ENCODE measurements around the gene MMP28. TPM values are rescaled to one million over a fixed set of nuclear protein-coding genes. Genes with fewer than 3 reads are reported as not detected.

The MMP28 gene
- total RNA-seq, 1 donor from 2014 or later = 0.45 TPM

- ATAC-seq (no peak), DNase-seq (ENCODE audit: low spot score) (no peak)
Measured at GRCh38 chr17:35801583-35802224, 6.3 kb upstream of the MMP28 start.

- peak; percentile 94 for DNase-seq (ENCODE audit: low spot score)
- ATAC-seq = peak; percentile 86
Measured at GRCh38 chr17:35799942-35800341, 4.5 kb upstream of the MMP28 start.

GRCh38 chr17:35797918-35798317 is 2.5 kb upstream of the MMP28 start:
- no peak for DNase-seq (ENCODE audit: low spot score)

DNA sequence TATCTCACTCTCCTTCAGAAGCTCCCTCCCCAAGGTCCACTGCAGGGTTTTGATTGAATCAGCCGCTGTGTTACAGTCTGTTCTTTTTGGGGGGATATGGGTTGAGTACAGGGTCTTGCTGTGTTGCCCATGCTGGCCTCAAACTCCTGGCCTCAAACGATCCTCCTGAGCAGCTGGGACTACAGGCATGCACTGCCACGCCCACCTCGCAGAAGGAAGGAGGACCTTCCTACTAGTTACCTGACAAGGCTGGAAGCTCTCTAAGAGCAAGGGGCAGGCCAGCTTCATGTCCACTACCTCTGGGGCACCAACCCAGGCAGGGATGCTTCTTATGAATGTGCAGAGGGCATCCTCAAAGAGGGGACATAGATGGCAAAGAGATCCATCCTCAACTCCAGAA is 1.9 kb upstream of the MMP28 start:
- no peak for ATAC-seq
- DNase-seq (ENCODE audit: low spot score) = no peak

More at GRCh38 chr17:35797918-35798317, 2.5 kb upstream of the MMP28 start:
- ATAC-seq = no peak

DNA sequence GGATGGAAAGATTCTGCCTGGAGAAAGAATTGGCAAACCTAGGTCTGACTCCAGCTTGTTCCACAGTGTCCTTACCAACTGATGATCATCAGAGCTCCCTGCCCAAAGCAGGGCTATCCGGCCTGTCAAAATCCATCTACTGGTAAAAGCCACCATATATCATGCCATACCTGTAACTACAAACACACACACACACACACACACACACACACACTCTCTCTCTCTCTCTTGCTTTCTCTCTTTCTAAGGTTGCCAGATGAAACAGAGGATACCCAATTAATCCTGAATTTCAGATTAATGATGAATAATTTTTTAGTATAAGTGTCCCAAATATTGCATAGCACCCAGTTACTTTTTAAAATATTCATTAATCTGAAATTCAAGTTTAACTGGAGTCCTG is 1.5 kb upstream of the MMP28 start:
- ATAC-seq = no peak
- no peak for DNase-seq (ENCODE audit: low spot score)

DNA sequence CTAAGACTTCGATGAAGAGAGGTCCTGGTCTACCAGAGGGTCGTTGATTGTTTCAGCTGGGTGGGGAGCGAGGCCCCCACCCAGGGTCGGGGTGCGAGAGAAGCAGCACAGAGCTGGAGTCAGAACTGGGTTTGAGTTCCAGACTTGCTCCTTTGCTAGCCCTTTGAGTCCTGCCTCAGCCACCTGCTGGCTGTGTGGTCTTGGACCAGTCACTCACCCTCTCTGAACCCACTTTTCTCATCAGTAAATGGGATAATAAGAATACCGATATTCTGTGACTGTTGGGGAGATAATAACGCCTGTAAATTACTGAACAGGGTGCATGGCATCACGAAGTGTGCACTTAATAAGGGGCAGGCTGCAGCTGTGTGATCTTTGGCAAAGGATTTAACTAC is 427 bp upstream of the MMP28 start:
- no peak for DNase-seq (ENCODE audit: low spot score)

GRCh38 chr17:35793257-35793656 is 2.2 kb downstream of the MMP28 start:
- DNase-seq (ENCODE audit: low spot score) (no peak), ATAC-seq (no peak)

More for the DNA sequence above, 427 bp upstream of the MMP28 start:
- ATAC-seq = no peak

DNA sequence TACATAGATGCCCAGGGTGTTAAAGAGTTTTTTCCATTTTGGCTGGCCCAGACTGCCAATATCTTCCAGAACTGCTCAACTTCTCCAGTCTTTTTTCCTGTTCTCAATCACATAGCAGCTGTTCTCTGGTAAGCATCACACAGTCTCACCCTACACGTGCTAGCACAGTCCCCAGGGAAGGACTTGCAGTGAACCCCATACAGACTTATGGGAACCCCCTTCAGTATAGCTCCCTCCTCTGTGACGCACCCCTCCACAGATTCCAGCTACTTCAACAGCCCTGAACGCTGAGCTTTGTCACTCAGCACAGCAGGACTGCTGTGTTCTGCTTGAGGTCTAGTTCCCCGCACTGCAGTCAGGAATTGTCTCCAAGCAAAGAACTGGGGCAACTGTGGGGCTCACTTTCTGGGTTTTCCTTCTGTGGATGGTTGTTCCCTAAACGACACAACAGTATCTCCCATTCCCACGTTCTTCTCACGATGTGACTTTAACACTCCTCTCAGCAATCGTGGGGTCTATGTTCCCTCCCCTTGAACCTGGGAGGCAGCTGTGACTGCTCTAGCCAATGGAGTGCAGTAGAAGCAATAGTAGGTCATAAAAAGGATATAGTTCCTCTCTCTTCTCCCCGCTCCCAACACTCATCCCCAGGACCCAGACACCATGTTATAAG is 3.6 kb downstream of the MMP28 start:
- ATAC-seq (no peak), DNase-seq (ENCODE audit: low spot score) (no peak)

GRCh38 chr17:35790841-35791240 is 4.6 kb downstream of the MMP28 start:
- DNase-seq (ENCODE audit: low spot score) (no peak), ATAC-seq (no peak)

DNA sequence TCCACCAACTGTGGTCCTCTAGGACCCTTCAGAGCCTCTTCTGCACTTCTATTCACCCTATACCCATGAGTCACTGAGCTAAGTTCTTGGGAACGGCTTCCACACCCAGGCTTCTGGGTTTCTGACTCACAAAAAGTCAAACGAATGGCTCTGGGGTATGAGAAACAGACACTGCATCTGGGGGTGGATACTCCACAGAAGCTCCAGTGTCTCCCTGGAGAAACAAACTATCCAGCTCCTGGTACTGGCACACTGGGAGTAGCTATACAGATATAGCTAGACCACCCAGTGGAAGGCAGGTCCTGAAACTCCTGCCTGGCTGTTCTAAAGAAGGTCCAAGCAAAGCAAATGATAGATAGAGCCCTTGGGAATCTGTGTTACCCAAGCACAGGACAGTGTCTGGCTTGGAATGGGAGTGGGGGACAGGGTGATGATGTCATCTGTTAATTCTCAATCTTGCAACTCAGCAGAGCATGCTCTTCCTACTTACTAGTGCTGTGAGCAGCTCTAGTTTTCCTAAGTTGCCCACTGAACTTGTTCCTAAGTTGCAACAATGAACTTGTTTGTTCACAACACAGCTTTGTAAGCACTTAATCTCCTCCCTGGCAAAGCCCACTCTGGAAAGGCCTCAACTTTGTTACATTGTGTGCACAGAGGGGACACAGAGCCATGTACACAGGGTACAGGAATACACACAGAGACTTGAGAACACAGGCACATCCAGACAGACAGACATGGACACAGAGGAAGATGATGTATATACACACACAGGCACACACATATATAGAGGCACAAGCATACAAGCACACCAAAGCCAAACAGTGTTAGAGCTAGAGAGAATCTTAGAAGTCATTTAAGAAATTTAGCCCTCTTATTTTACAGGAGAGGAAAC is 6.7 kb downstream of the MMP28 start:
- DNase-seq (ENCODE audit: low spot score) = no peak

GRCh38 chr17:35786941-35787432 is 8.5 kb downstream of the MMP28 start:
- ATAC-seq (no peak), DNase-seq (ENCODE audit: low spot score) (no peak)

More for the DNA sequence above, 6.7 kb downstream of the MMP28 start:
- no peak for ATAC-seq

GRCh38 chr17:35784895-35785294 is 10.5 kb downstream of the MMP28 start:
- no peak for DNase-seq (ENCODE audit: low spot score)
- no peak for ATAC-seq

DNA sequence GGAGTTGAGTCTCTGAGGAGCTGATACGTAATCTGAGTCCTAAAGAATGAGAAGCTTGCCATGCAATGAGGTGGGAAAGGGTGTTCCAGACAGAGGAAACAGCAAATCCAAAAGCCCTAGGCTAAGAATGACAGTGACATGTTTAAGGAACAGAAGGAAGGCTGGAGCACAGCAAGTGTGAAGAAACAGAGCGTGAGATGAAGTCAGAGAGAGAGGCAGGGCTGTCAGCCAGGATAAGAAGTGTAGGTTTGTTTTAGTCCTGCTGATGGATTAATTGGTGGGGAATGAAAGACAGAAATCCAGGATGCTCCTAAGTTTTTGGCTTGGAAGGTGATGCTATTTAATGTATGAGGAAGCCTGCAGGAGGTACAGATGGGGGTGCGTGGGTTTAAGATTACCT is 14.5 kb downstream of the MMP28 start:
- no peak for DNase-seq (ENCODE audit: low spot score)
- no peak for ATAC-seq

- ATAC-seq = no peak
- no peak for DNase-seq (ENCODE audit: low spot score)
Measured at GRCh38 chr17:35778641-35779196, 16.7 kb downstream of the MMP28 start.

- DNase-seq (ENCODE audit: low spot score) (no peak), ATAC-seq (no peak)
Measured at GRCh38 chr17:35775583-35775982, 19.9 kb downstream of the MMP28 start.

GRCh38 chr17:35775039-35775438 is 20.4 kb downstream of the MMP28 start:
- DNase-seq (ENCODE audit: low spot score) (no peak), ATAC-seq (no peak)

DNA sequence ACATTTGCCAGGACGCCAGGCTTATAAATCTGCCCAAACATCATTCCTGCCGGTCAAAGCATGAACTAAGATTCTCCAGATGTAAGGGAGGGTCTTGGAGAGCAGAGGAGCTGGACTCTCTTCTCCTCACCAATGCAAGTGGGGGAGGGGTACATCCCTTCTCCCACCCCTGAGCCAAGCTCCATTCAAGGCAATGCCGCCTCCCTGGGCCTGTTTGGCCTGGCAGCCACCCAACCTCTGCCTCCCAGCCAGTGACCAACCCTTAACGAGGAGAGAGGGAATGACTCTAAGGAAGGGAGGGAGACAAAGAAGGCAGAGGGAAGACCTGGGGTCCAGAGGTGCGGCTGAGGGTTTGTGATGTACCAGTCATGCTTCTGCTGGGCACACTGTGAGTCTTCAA is 20.9 kb downstream of the MMP28 start:
- ATAC-seq = peak; percentile 41
- DNase-seq (ENCODE audit: low spot score) = no peak

GRCh38 chr17:35773679-35774425 is 21.6 kb downstream of the MMP28 start:
- no peak for ATAC-seq
- DNase-seq (ENCODE audit: low spot score) = no peak

GRCh38 chr17:35773129-35773528 is 22.3 kb downstream of the MMP28 start:
- DNase-seq (ENCODE audit: low spot score) = no peak
- ATAC-seq = no peak

DNA sequence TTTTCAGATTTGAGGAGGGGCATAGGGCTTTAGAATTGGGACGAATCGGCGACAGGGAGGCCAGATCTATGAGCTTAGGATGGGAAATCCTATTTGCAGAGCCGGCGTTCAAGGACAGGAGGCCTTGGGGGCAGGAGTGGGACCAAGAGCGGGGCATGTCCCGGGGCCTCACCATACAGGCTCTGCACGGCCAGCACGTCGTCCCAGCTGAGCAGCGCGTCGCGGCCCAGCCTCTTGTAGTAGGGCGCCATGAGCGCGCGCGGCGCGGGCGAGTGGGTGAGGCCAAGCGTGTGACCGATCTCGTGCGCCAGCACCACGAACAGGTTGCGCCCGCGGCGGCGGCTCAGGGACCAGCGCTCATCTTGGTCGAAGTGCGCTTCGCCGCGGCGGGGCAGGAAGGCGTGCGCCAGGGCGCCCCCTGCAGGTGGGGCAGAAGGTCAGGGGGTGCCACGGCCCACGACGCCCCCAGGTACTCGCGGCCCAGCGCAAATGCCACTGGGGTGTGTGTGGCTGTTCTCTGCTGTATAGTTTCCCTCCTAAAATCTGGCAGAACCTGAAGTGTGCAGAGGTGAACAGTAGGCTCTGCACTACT is 25.4 kb downstream of the MMP28 start:
- no peak for ATAC-seq
- no peak for DNase-seq (ENCODE audit: low spot score)
